Measurements from ENCODE around the gene SYNPR. TPM values are rescaled to one million over a fixed set of nuclear protein-coding genes. Genes with fewer than 3 reads are reported as not detected.

The SYNPR gene
- total RNA-seq, 2 donors from 2014 or later = 2.7 to 8.3 TPM

- peaks cover 0 to 8% of the 10 kb centered on the region in 2 donors for H3K9me3 ChIP-seq
- no peaks in the 10 kb centered on the region for H3K27me3 ChIP-seq
- no peak for DNase-seq (ENCODE audit: low spot score)
- H3K36me3 ChIP-seq = no peaks in the 10 kb centered on the region
- no peak overlapping the region for H3K27ac ChIP-seq
- H3K4me1 ChIP-seq = no peaks in the 10 kb centered on the region
- H3K4me3 ChIP-seq = no peak overlapping the region
- TF ChIP-seq CTCF (IDR thresholded peaks at IDR 0.05) = no peak
Observed at GRCh38 chr3:63294332-63294731, 16.2 kb downstream of the SYNPR start.

- Histone ChIP-seq H3K4me3 (no peak overlapping the region), H3K4me1 (no peaks in the 10 kb centered on the region), H3K27me3 (no peaks in the 10 kb centered on the region), H3K36me3 (no peaks in the 10 kb centered on the region), H3K27ac (no peak overlapping the region), H3K9me3 (peaks cover 0 to 8% of the 10 kb centered on the region in 2 donors)
- DNase-seq (ENCODE audit: low spot score) = no peak
- TF ChIP-seq CTCF (IDR thresholded peaks at IDR 0.05) = no peak
Observed at GRCh38 chr3:63295356-63295755, 17.2 kb downstream of the SYNPR start.

GRCh38 chr3:63295806-63296205 is 17.7 kb downstream of the SYNPR start:
- no peak for DNase-seq (ENCODE audit: low spot score)
- Histone ChIP-seq H3K9me3 (peaks cover 0 to 8% of the 10 kb centered on the region in 2 donors), H3K36me3 (no peaks in the 10 kb centered on the region), H3K27ac (no peak overlapping the region), H3K4me1 (no peaks in the 10 kb centered on the region), H3K4me3 (no peak overlapping the region), H3K27me3 (no peaks in the 10 kb centered on the region)
- no peak for TF ChIP-seq CTCF (IDR thresholded peaks at IDR 0.05)

- Histone ChIP-seq H3K4me3 (no peak overlapping the region), H3K4me1 (no peaks in the 10 kb centered on the region), H3K27ac (no peak overlapping the region), H3K27me3 (no peaks in the 10 kb centered on the region), H3K36me3 (no peaks in the 10 kb centered on the region), H3K9me3 (peaks cover 0 to 8% of the 10 kb centered on the region in 2 donors)
- TF ChIP-seq CTCF (IDR thresholded peaks at IDR 0.05) = no peak
- no peak for DNase-seq (ENCODE audit: low spot score)
Observed at GRCh38 chr3:63296249-63296648, 18.1 kb downstream of the SYNPR start.

- DNase-seq (ENCODE audit: low spot score) = no peak
- Histone ChIP-seq H3K4me1 (no peaks in the 10 kb centered on the region), H3K9me3 (no peaks in the 10 kb centered on the region), H3K4me3 (no peak overlapping the region), H3K27ac (no peak overlapping the region), H3K27me3 (no peaks in the 10 kb centered on the region), H3K36me3 (no peaks in the 10 kb centered on the region)
- no peak for TF ChIP-seq CTCF (IDR thresholded peaks at IDR 0.05)
Observed at GRCh38 chr3:63303238-63303637, 25.1 kb downstream of the SYNPR start.

- Histone ChIP-seq H3K36me3 (no peaks in the 10 kb centered on the region), H3K4me3 (no peak overlapping the region), H3K9me3 (no peaks in the 10 kb centered on the region), H3K27me3 (no peaks in the 10 kb centered on the region), H3K27ac (no peak overlapping the region), H3K4me1 (no peaks in the 10 kb centered on the region)
- TF ChIP-seq CTCF (IDR thresholded peaks at IDR 0.05) = no peak
- no peak for DNase-seq (ENCODE audit: low spot score)
Observed at GRCh38 chr3:63304421-63304820, 26.3 kb downstream of the SYNPR start.

Measured in right atrium auricular region (tissue), 2 donors.